22Rv1 (cell line): ENCODE data around the gene SYT6.

Experiments
- CTCF ChIP-seq: fragments of 450-650 bp; IDR thresholded peaks from 2 replicates; pipeline ENCODE4 v1.5.1; 2017; ENCODE audit warnings: mild to moderate bottlenecking
- ZFX ChIP-seq: fragments of 450-650 bp; IDR thresholded peaks from 2 replicates; pipeline ENCODE4 v1.6.1; 2017; ENCODE audit warnings: antibody characterized with exemption, borderline replicate concordance

- TF ChIP-seq CTCF (no peak), ZFX (no peak)
Observed at GRCh38 chr1:114043548-114043947, 110.1 kb downstream of the SYT6 start.
